Osteoblast (primary cell): Measurements from ENCODE around the gene AP4M1. TPM values are rescaled to one million over a fixed set of nuclear protein-coding genes. Genes with fewer than 3 reads are reported as not detected.

Source experiments
- DNase-seq: peaks from one replicate; pipeline ENCODE4 v3.0.0; 2011; ENCODE audit warnings: low spot score, mixed read lengths; ENCODE audit not compliant: insufficient read length; ENCODE audit errors: missing footprints
- H2AFZ ChIP-seq: 2 replicates; pipeline ENCODE4 v1.6.0; 2011; ENCODE audit warnings: mild to moderate bottlenecking, low read length
- H3K27ac ChIP-seq: 2 replicates; pipeline ENCODE4 v1.5.1; 2011; ENCODE audit warnings: mild to moderate bottlenecking, low read depth, low read length, moderate library complexity
- H3K27me3 ChIP-seq: 2 replicates; pipeline ENCODE4 v1.6.0; 2012; ENCODE audit warnings: mild to moderate bottlenecking, control low read depth, inconsistent platforms, low read length, moderate library complexity; ENCODE audit not compliant: insufficient read depth
- H3K36me3 ChIP-seq: 2 replicates; pipeline ENCODE4 v1.5.1; 2011; ENCODE audit warnings: mild to moderate bottlenecking, low read length, control low read depth, moderate library complexity; ENCODE audit not compliant: insufficient read depth
- H3K4me1 ChIP-seq: 2 replicates; pipeline ENCODE4 v1.5.1; 2011; ENCODE audit warnings: mild to moderate bottlenecking, low read length, control low read depth, moderate library complexity; ENCODE audit not compliant: insufficient read depth
- H3K4me2 ChIP-seq: 2 replicates; pipeline ENCODE4 v1.6.0; 2011; ENCODE audit warnings: mild to moderate bottlenecking, low read length; ENCODE audit not compliant: insufficient read depth
- H3K4me3 ChIP-seq: fragments of 200-600 bp; sonication (generic); 3 replicates; pipeline ENCODE4 v1.5.1; 2012; ENCODE audit warnings: mild to moderate bottlenecking, low read length, inconsistent platforms; ENCODE audit not compliant: insufficient read depth
- H3K79me2 ChIP-seq: 2 replicates; pipeline ENCODE4 v1.6.0; 2012; ENCODE audit warnings: mild to moderate bottlenecking, low read length, control low read depth, inconsistent platforms; ENCODE audit not compliant: insufficient read depth
- H3K9me3 ChIP-seq: 2 replicates; pipeline ENCODE4 v1.5.1; 2011; ENCODE audit warnings: low read depth, low read length, control low read depth
- H4K20me1 ChIP-seq: 2 replicates; pipeline ENCODE4 v1.6.0; 2012; ENCODE audit warnings: mild to moderate bottlenecking, low read length, control low read depth; ENCODE audit not compliant: insufficient read depth
- CTCF ChIP-seq: IDR thresholded peaks from 2 replicates; pipeline ENCODE4 v1.5.1; 2011; ENCODE audit warnings: mild to moderate bottlenecking, low read depth, low read length, moderate library complexity; ENCODE audit errors: extremely low read depth
- small RNA-seq: library from RNA; depleted of rRNA; stranded (forward); fragments of <200 nt; gene quantifications from one replicate; pipeline ENCODE3, GENCODE V24; 2012
- total RNA-seq: library from RNA; depleted of rRNA; stranded (reverse); fragments of >200 nt; gene quantifications from 2 replicates; pipeline ENCODE4 v1.2.3, GENCODE V29; 2012

AP4M1 gene
- total RNA-seq, 1 donor: 19.5 TPM

- Histone ChIP-seq H3K4me3 (no peak overlapping the region), H2AFZ (no peak overlapping the region), H4K20me1 (peaks cover 28% of the 10 kb centered on the region), H3K27ac (no peak overlapping the region), H3K27me3 (no peaks in the 10 kb centered on the region), H3K4me1 (peaks cover 17% of the 10 kb centered on the region), H3K79me2 (peaks cover 46% of the 10 kb centered on the region), H3K9me3 (no peaks in the 10 kb centered on the region), H3K36me3 (peaks cover 37% of the 10 kb centered on the region), H3K4me2 (peak overlapping the region; percentile 77)
- peak; percentile 65 for DNase-seq
- TF ChIP-seq CTCF: no peak
Measured at GRCh38 chr7:100156331-100157068, 55.1 kb downstream of the AP4M1 start.

GRCh38 chr7:100157069-100157333 lies 55.6 kb downstream of the AP4M1 start:
- Histone ChIP-seq H3K27ac (peak overlapping the region; percentile 24), H3K4me3 (peak overlapping the region; percentile 92), H4K20me1 (peaks cover 28% of the 10 kb centered on the region), H3K4me1 (peaks cover 17% of the 10 kb centered on the region), H3K79me2 (peaks cover 44% of the 10 kb centered on the region), H3K27me3 (no peaks in the 10 kb centered on the region), H3K9me3 (no peaks in the 10 kb centered on the region), H2AFZ (no peak overlapping the region), H3K36me3 (peaks cover 37% of the 10 kb centered on the region), H3K4me2 (peak overlapping the region; percentile 77)
- TF ChIP-seq CTCF: no peak
- DNase-seq: no peak

- Histone ChIP-seq H3K4me1 (peaks cover 17% of the 10 kb centered on the region), H3K36me3 (peaks cover 34% of the 10 kb centered on the region), H3K4me3 (peak overlapping the region; percentile 92), H3K9me3 (no peaks in the 10 kb centered on the region), H3K4me2 (peak overlapping the region; percentile 77), H3K27me3 (no peaks in the 10 kb centered on the region), H4K20me1 (peaks cover 28% of the 10 kb centered on the region), H3K79me2 (peaks cover 39% of the 10 kb centered on the region), H2AFZ (no peak overlapping the region), H3K27ac (peak overlapping the region; percentile 24)
- peak; percentile 27 for TF ChIP-seq CTCF
- peak; percentile 95 for DNase-seq
Measured at GRCh38 chr7:100157334-100158228, 56.1 kb downstream of the AP4M1 start.

Small RNA genes within 50 kb of the gene (small RNA-seq; reads per million reads assigned to genes)
- gene MIR106B: 7,662 reads per million, percentile 100 among the genes with 10 or more reads in this experiment
- gene MIR25: 3,025 reads per million, percentile 99 among the genes with 10 or more reads in this experiment
- 5,748 reads per million, percentile 100 among the genes with 10 or more reads in this experiment for gene MIR93

Other genes with a start within 250 kb of the AP4M1 start
- 0.29 and 0.72 TPM in 2 replicates for gene OR2AE1, start 224.6 kb upstream of the AP4M1 start, total RNA-seq
- gene TRIM4, start 182.1 kb upstream of the AP4M1 start, total RNA-seq: 26.4 and 29.5 TPM in 2 replicates
- not detected in 2 replicates for gene GJC3, start 172.0 kb upstream of the AP4M1 start, total RNA-seq
- not detected in 2 replicates for gene AZGP1, start 125.6 kb upstream of the AP4M1 start, total RNA-seq
- 46.0 and 46.3 TPM in 2 replicates for gene ZKSCAN1, start 86.0 kb upstream of the AP4M1 start, total RNA-seq
- gene ZSCAN21, start 51.9 kb upstream of the AP4M1 start, total RNA-seq: 9.8 and 10.9 TPM in 2 replicates
- gene ZNF3, start 19.9 kb upstream of the AP4M1 start, total RNA-seq: 30.4 and 33.9 TPM in 2 replicates
- 42.4 and 45.6 TPM in 2 replicates for gene COPS6, start 12.7 kb upstream of the AP4M1 start, total RNA-seq
- 28.6 and 31.2 TPM in 2 replicates for gene MCM7, start 246 bp upstream of the AP4M1 start, total RNA-seq
- 33.3 and 36.2 TPM in 2 replicates for gene TAF6, start 17.7 kb downstream of the AP4M1 start, total RNA-seq
- gene CNPY4, start 18.0 kb downstream of the AP4M1 start, total RNA-seq: 24.2 and 25.0 TPM in 2 replicates
- gene MBLAC1, start 25.3 kb downstream of the AP4M1 start, total RNA-seq: 2.2 and 2.7 TPM in 2 replicates
- gene LAMTOR4, start 47.3 kb downstream of the AP4M1 start, total RNA-seq: 63.7 and 70.7 TPM in 2 replicates
- gene TRAPPC14, start 57.1 kb downstream of the AP4M1 start, total RNA-seq: 7.1 and 8.0 TPM in 2 replicates
- gene GAL3ST4, start 67.0 kb downstream of the AP4M1 start, total RNA-seq: 1.1 and 2.7 TPM in 2 replicates
- 1.4 and 1.8 TPM in 2 replicates for gene GPC2, start 75.7 kb downstream of the AP4M1 start, total RNA-seq
- 0.59 and 1.4 TPM in 2 replicates for gene STAG3, start 76.3 kb downstream of the AP4M1 start, total RNA-seq
- not detected in 2 replicates for gene PVRIG, start 118.3 kb downstream of the AP4M1 start, total RNA-seq
- gene SPDYE3, start 206.1 kb downstream of the AP4M1 start, total RNA-seq: under 0.01 TPM in 1 of 2 replicates, not detected in the other